HEK293 (cell line): Measurements from ENCODE around the gene SETD7.

Experiments
- PATZ1 ChIP-seq: fragments of 450-650 bp; formaldehyde crosslinking; IDR thresholded peaks from 2 replicates; pipeline ENCODE4 v1.5.1; 2016; ENCODE audit warnings: missing biosample characterization, missing genetic modification characterization
- SP2 ChIP-seq: fragments of 450-650 bp; formaldehyde crosslinking; IDR thresholded peaks from 2 replicates; pipeline ENCODE4 v1.5.1; 2016; ENCODE audit warnings: missing biosample characterization, missing genetic modification characterization
- ZNF10 ChIP-seq: fragments of 450-650 bp; formaldehyde crosslinking; IDR thresholded peaks from 2 replicates; pipeline ENCODE4 v1.5.1; 2017; ENCODE audit warnings: missing biosample characterization, missing genetic modification characterization
- ZNF175 ChIP-seq: fragments of 450-650 bp; formaldehyde crosslinking; IDR thresholded peaks from 2 replicates; pipeline ENCODE4 v1.5.1; 2016; ENCODE audit warnings: missing biosample characterization, missing genetic modification characterization
- ZNF391 ChIP-seq: fragments of 450-650 bp; formaldehyde crosslinking; IDR thresholded peaks from 2 replicates; pipeline ENCODE4 v1.5.1; 2016; ENCODE audit warnings: low read depth, missing biosample characterization, missing genetic modification characterization, borderline replicate concordance
- ZNF664 ChIP-seq: fragments of 450-650 bp; formaldehyde crosslinking; IDR thresholded peaks from 2 replicates; pipeline ENCODE4 v1.5.1; 2016; ENCODE audit warnings: missing biosample characterization, missing genetic modification characterization
- TF ChIP-seq, protein P1 (sequence below): fragments of 450-650 bp; formaldehyde crosslinking; IDR thresholded peaks from 2 replicates; pipeline ENCODE4 v1.5.1; 2016; ENCODE audit warnings: missing biosample characterization, missing genetic modification characterization
- TF ChIP-seq, protein P2 (sequence below): fragments of 450-650 bp; formaldehyde crosslinking; IDR thresholded peaks from 2 replicates; pipeline ENCODE4 v1.5.1; 2016; ENCODE audit warnings: missing biosample characterization, missing genetic modification characterization

GRCh38 chr4:139559687-139560086 is 3.7 kb upstream of the SETD7 start:
- TF ChIP-seq, protein P1, sequence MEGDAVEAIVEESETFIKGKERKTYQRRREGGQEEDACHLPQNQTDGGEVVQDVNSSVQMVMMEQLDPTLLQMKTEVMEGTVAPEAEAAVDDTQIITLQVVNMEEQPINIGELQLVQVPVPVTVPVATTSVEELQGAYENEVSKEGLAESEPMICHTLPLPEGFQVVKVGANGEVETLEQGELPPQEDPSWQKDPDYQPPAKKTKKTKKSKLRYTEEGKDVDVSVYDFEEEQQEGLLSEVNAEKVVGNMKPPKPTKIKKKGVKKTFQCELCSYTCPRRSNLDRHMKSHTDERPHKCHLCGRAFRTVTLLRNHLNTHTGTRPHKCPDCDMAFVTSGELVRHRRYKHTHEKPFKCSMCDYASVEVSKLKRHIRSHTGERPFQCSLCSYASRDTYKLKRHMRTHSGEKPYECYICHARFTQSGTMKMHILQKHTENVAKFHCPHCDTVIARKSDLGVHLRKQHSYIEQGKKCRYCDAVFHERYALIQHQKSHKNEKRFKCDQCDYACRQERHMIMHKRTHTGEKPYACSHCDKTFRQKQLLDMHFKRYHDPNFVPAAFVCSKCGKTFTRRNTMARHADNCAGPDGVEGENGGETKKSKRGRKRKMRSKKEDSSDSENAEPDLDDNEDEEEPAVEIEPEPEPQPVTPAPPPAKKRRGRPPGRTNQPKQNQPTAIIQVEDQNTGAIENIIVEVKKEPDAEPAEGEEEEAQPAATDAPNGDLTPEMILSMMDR (tag by site-specific recombination), result no peak
- TF ChIP-seq ZNF10 (tag by site-specific recombination) (no peak), SP2 (tag by site-specific recombination) (no peak), ZNF391 (no peak), PATZ1 (tag by site-specific recombination) (no peak), ZNF664 (tag by site-specific recombination) (no peak), ZNF175 (tag by site-specific recombination) (no peak)
- TF ChIP-seq, protein P2, sequence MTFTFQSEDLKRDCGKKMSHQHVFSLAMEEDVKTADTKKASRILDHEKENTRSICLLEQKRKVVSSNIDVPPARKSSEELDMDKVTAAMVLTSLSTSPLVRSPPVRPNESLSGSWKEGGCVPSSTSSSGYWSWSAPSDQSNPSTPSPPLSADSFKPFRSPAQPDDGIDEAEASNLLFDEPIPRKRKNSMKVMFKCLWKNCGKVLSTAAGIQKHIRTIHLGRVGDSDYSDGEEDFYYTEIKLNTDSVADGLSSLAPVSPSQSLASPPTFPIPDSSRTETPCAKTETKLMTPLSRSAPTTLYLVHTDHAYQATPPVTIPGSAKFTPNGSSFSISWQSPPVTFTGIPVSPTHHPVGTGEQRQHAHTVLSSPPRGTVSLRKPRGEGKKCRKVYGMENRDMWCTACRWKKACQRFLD (tag by site-specific recombination), result no peak
